NT2/D1 (cell line): ENCODE measurements around the gene GATM.

ENCODE experiments used
- SUZ12 ChIP-seq: IDR thresholded peaks from 2 replicates; pipeline ENCODE4 v1.6.1; 2011; ENCODE audit not compliant: insufficient read length, insufficient read depth; ENCODE audit errors: extremely low read depth
- YY1 ChIP-seq: IDR thresholded peaks from 2 replicates; pipeline ENCODE4 v1.6.1; 2011; ENCODE audit not compliant: insufficient read length, insufficient read depth
- ZNF274 ChIP-seq: IDR thresholded peaks from 2 replicates; pipeline ENCODE4 v1.6.1; 2011; ENCODE audit warnings: mild to moderate bottlenecking, low read depth, low read length

DNA sequence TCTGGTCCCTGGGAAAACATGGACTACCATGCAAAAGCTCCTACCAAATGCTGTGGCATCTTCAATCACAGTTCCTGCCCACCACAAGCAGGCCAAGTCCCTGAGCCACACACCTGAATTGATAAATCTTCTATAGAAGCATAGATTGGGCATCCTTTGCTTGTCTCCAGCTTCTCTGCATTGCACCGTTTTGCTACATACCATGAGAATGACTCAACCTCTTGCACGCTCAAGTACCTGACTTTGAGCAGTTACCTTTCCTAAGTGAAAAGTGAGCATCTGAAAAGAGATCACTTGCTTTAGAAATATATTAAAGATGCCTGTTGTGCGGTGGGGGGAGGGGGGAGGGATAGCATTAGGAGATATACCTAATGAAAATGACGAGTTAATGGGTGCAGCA is 31.3 kb downstream of the GATM start:
- TF ChIP-seq ZNF274: no peak
- no peak for TF ChIP-seq YY1
- no peak for TF ChIP-seq SUZ12
